ENCODE data around the gene RTP5. TPM values are rescaled to one million over a fixed set of nuclear protein-coding genes. Genes with fewer than 3 reads are reported as not detected.
A peak's percentile ranks its signal among the peaks of the same experiment; 100 is the strongest.

Gene RTP5
- total and polyA plus RNA-seq, 2 of the 8 experiments (the other 6 are each of a cell fraction or from before 2014, with no cell fraction given) = not detected

DNA sequence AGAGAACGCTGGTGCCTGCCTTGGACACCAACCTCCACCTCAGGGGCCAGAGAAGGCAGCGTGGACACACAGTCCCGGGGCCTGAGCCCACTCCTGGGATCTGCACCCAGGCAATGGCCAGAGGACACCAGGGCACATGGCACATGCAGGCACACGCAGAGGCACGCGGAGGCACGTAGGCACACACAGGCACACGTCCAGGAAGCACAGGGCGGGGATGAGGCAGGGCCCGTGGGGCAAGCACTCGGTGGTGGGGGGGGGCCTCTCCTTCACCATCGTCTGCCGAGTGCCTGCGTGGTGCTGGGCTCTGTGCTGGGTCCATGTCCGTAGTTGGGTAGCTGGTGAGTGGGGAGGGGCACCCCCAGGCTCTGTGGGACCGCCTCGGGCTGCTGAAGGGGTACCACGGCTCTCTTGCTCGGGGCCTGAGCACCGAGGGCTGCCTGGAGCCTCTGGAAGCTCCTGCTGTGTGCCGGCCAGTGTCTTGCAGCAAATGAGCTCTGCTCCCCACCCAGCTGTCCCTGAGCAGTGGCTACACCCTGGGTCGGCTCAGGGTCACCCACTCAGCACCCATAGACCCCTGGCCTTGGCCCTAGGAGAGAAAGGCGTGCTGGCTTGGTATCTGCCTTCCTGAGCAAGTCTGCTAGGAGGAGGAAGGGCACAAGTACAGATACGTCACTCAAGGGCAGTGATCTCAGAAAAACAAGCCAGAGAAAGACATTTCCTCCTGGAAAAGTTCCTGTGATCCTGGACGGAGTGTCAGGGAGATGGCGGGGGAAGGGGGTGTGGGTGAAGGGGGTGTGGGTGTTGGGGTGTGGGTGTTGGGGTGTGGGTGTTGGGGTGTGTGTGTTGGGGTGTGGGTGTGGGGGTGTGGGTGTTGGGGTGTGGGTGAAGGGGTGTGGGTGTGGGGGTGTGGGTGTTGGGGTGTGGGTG lies 26.4 kb downstream of the RTP5 start:
- no peak overlapping the region for H2BK12ac ChIP-seq (ENCODE audit: low read depth, low read length)
- H2AK5ac ChIP-seq (ENCODE audit: low read depth, low read length) = no peak overlapping the region
- H3K9me3 ChIP-seq (ENCODE audit: insufficient read depth in 2 of 2, low read depth in 1 of 2, low read length in 1 of 2) = no peaks in the 10 kb centered on the region
- H3K79me1 ChIP-seq (ENCODE audit: low read depth, low read length) = peaks cover 5% of the 10 kb centered on the region; the same call in 1 of the 2 replicates
- no peak overlapping the region for H3K4me2 ChIP-seq (ENCODE audit: insufficient read depth in 1 of 2, low read depth in 2 of 2, low read length in 2 of 2)
- POLR2A ChIA-PET (ENCODE audit: partially characterized antibody) = interaction anchor here (1.5 kb wide), 1 partner anchor 194 kb away, joined by 4 read pairs; the partner anchor contains the start of gene ING5
- no peaks in the 10 kb centered on the region for H3K36me3 ChIP-seq (ENCODE audit: control insufficient read depth in 2 of 4, insufficient read depth in 4 of 4, low read length in 3 of 4)
- H4K8ac ChIP-seq (ENCODE audit: extremely low read depth, insufficient read depth, low read length) = no peak overlapping the region
- H3K4ac ChIP-seq (replicated peaks; ENCODE audit: insufficient read length, low read depth, low read length) = no peak overlapping the region
- H4K91ac ChIP-seq (replicated peaks; ENCODE audit: insufficient read length, low read length) = no peak overlapping the region
- H2BK20ac ChIP-seq (ENCODE audit: low read length) = no peak overlapping the region
- H3K4me3 ChIP-seq (ENCODE audit: extremely low read depth in 1 of 4, insufficient read depth in 2 of 4, low read depth in 3 of 4, low read length in 4 of 4) = no peak overlapping the region
- H3K23me2 ChIP-seq (ENCODE audit: low read depth, low read length) = peaks cover 6% of the 10 kb centered on the region; the same call in 1 of the 2 replicates
- H3K23ac ChIP-seq (ENCODE audit: insufficient read length) = no peak overlapping the region
- no peak overlapping the region for H3K56ac ChIP-seq (replicated peaks; ENCODE audit: insufficient read length, low read depth, low read length)
- no peak overlapping the region for H3K27ac ChIP-seq (ENCODE audit: low read depth, low read length)
- no peak for FAIRE-seq
- no peaks in the 10 kb centered on the region for H3K27me3 ChIP-seq (replicated peaks in 1 of 4; ENCODE audit: control insufficient read depth in 3 of 4, extremely low read depth in 1 of 4, insufficient read depth in 3 of 4, low read length in 3 of 4)
- WGBS, 2 experiments (ENCODE audit: extremely low coverage in 1 of 2, insufficient coverage in 1 of 2, insufficient read length in 1 of 2, insufficient replicate concordance in 2 of 2, low coverage in 1 of 2, low lambda C conversion rate in 2 of 2, missing lambda C conversion rate in 1 of 2) = 85% methylated on average over 20 of the region's 26 CpGs; no CpG with 5 or more reads in 1 of the 2 experiments
- no peaks in the 10 kb centered on the region for H3K79me2 ChIP-seq (ENCODE audit: control insufficient read depth in 1 of 2, insufficient read depth in 2 of 2, low read length in 2 of 2)
- CTCF ChIA-PET (ENCODE audit: partially characterized antibody) = interaction anchor here (0.7 kb wide), 1 partner anchor 8 kb away, joined by 5 read pairs; no protein-coding TSS in a partner anchor
- H3K4me1 ChIP-seq (replicated peaks in 1 of 4; ENCODE audit: control insufficient read depth in 3 of 4, insufficient read depth in 4 of 4, low read length in 3 of 4) = peaks cover 0 to 12% (median 5%) of the 10 kb centered on the region in 4 experiments; a peak in 3 of 7 replicates
- H2BK120ac ChIP-seq (replicated peaks; ENCODE audit: low read depth, low read length) = no peak overlapping the region
- H2AFZ ChIP-seq (ENCODE audit: low read length) = no peak overlapping the region
- no peak overlapping the region for H3K9ac ChIP-seq (replicated peaks in 1 of 4; ENCODE audit: extremely low read depth in 1 of 4, low read depth in 3 of 4, low read length in 3 of 4)
- H4K20me1 ChIP-seq (replicated peaks in 1 of 2; ENCODE audit: control insufficient read depth in 1 of 2, insufficient read depth in 2 of 2, low read length in 2 of 2) = peaks cover 2% of the 10 kb centered on the region in 2 experiments
- H2BK5ac ChIP-seq (ENCODE audit: low read depth, low read length) = peak overlapping the region; percentile 52; the same call in 1 of the 2 replicates
- H4K5ac ChIP-seq (ENCODE audit: insufficient read length, low read depth, low read length) = no peak overlapping the region
- peak in 1 of 2 experiments; percentile 50 for DNase-seq (ENCODE audit: low read depth in 1 of 2, low spot score in 2 of 2)
- H3K14ac ChIP-seq (ENCODE audit: insufficient read length) = no peak overlapping the region
- no peak overlapping the region for H2BK15ac ChIP-seq (ENCODE audit: low read length)
- H3K18ac ChIP-seq (ENCODE audit: extremely low read depth, low read length) = no peak overlapping the region; the same call in 1 of the 2 replicates
- TF ChIP-seq HDAC2 (IDR thresholded peaks at IDR 0.05; ENCODE audit: borderline replicate concordance in 1 of 2, low read depth in 2 of 2, low read length in 2 of 2) (no peak), BRCA1 (IDR thresholded peaks at IDR 0.05; ENCODE audit: low read depth, low read length) (no peak), EP300 (IDR thresholded peaks at IDR 0.05; ENCODE audit: borderline replicate concordance in 1 of 2, low read depth in 2 of 2, low read length in 2 of 2) (no peak), EZH2 (IDR thresholded peaks at IDR 0.05; ENCODE audit: low read depth, low read length, severe bottlenecking) (no peak), RNF2 (IDR thresholded peaks at IDR 0.05; ENCODE audit: borderline replicate concordance, low read depth, low read length, missing control alignments, poor library complexity, severe bottlenecking) (no peak), CTBP2 (IDR thresholded peaks at IDR 0.05; ENCODE audit: borderline replicate concordance, insufficient read depth, insufficient read length, low read length) (no peak), SIRT6 (IDR thresholded peaks at IDR 0.05; ENCODE audit: low read length) (no peak), TEAD4 (IDR thresholded peaks at IDR 0.05; ENCODE audit: low read depth, low read length) (no peak)
- TF ChIP-seq, protein P1, sequence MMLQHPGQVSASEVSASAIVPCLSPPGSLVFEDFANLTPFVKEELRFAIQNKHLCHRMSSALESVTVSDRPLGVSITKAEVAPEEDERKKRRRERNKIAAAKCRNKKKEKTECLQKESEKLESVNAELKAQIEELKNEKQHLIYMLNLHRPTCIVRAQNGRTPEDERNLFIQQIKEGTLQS (IDR thresholded peaks at IDR 0.05; ENCODE audit: insufficient read depth, low read depth, low read length) = no peak
